Measurements from ENCODE around the gene SMIM36.
"Not testable (repeated sequence)": the region's sequence is repeated elsewhere in the genome, so short reads cannot be mapped to it uniquely, and the experiment has no call there.

Gene SMIM36

DNA sequence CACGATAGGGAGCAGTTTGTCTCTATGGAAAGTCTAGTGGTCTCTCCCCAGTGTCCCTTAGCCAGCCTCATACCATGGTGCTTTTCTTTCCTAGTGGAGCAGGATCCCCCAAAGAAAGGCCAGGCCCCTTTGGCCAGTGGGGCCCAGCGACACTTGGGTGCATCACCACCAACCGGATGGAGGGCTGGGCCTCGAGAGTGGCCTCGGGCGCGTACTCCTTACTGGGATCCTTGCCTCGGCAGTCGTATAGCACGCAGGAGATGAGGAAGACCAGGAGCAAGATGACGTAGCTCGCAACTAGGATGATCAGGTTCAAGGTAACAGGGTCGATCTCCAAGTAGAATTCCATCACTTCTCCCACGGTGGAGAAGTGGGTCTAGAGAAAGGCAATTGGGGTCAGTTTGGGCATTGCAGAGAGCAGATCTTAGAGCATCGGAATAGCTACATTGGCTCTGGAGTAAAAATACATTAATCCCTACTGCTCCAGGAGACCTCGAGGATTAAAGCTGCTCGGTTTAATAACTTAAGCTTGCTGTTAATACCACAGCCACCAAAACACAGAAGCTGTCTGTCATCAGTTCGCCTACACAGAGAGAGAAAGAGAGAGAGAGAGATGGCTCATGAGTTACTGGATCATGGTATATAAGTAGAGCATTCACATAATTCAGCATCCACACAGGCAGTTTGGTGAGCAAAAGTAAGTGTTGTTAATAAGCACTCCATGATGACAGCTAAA lies at the start of gene SMIM36:
Gene SMIM36 (minus strand): TSS at position 467 of the 736 bp plus-strand sequence.
- DNase-seq = no peak

DNA sequence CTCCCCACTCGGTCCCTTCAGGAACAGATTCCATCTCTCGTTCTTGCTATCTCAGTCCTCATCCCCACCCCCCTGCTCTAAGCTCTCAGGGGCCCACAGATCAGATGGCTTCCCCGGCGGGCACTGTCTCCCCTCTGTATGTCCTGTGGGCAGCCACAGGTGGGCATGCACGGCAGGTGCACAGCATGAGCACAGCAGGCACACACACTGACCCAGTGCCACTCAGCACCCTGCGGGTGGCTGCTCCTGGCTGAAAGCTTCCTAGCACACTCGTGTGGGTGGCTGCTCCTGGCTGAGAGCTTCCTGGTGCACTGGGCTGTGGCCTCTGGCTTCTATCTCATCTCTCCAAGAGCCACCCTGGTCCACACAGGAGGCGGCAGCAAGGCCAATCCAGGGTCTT lies 44.5 kb upstream of the SMIM36 start:
- no peak for DNase-seq

DNA sequence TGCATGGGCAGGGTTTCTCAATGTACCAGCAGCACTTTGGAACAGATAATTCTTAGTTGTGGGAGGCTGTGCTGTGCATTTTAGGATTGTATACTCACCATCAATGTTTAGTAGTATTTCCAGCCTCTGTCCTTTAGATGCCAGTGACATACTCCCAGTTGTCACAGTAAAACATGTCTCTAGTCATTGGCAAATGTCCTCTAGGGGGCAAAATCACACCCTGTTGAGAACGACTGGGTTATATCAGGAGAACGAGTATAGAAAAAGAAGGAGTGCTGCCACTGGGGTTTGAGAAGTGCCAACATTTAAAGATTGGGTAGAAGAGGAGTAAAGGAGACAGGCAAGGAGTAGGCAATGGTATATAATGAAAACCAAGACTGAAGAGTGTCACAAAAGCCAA lies 37.9 kb upstream of the SMIM36 start:
- no peak for DNase-seq

DNA sequence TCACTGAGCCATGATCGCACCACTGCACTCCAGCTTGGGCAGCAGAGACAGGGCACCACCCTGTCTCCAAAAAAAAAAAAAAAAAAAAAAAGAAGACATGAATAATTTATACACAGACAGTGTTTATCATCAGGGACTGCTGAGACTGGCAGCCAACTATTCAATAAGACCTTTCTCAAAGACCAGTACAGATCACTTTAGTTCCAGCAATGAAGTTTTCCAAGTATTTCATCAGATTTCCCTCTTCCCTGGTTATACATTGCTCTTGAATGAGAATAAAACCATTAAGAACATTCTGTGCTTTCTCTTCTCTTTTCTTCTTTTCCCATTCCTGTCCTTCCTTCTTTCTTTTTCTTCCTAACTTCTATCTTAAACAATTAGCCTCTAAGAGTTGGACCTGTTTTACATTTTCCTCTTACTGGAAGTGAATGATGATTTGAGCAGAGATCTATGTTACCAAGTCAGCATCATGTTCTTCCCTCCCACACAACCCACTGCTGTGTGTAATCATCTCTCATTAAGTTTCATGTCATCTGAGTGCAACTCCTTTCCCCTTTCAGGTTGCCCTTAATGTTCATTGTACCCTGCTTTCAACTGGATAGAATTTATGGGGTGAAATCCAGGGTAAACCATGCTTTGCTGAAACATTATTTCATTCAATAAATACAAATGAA lies 35.9 kb upstream of the SMIM36 start:
- DNase-seq = no peak

DNA sequence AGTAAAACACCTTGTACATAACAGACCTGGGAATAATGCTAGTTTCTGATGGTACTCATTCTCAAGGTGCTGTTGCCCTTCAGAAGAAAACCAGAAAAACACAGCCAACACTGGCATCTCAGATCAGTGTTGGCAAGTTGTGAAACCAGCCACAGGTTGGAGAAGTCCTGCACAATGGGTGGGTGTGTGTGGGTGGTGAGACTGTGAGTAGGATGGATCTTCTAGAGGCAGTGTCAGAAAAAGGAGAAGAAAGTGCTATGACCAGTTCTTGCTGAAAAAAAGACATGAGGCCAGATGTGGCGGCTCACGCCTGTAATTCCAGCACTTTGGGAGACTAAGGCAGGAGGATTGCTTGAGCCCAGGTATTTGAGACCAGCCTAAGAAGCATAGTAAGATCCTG lies 35.2 kb upstream of the SMIM36 start:
- no peak for DNase-seq

DNA sequence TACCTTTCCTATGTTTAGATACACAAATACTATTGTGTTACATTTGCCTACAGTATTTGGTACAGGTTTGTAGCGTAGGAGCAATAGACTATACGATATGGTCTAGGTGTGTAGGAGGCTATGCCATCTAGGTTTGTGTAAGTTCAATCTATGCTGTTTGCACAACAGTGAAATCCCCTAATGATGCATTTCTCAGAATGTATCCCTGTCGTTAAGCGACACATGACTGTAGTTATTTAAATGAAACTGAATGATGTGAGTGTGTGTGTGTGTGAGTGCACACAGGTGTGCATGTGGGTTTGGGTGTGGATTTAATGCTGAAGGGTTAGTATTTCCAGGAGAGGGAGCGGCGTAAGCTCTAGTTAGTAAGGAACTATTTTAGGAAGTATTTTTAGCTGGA lies 34.6 kb upstream of the SMIM36 start:
- DNase-seq = no peak

DNA sequence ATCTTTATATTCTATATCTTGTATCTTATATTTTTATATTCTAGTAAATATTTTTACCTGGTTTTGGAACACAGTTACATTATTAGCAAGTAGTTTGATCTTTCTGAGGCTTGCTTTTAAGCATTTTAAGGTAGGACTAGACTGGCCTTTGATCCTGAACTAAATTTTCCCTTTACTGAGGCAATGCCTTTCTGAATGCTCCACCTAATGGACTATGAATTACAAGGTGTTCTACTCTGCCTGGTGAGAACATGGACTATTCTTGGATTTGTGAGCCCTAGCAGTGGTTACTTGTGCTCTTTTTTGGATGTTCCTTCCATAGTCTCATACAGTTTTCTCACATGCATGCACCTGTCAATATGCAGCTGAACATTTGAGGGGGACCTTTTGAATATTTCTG lies 32.5 kb upstream of the SMIM36 start:
- no peak for DNase-seq

DNA sequence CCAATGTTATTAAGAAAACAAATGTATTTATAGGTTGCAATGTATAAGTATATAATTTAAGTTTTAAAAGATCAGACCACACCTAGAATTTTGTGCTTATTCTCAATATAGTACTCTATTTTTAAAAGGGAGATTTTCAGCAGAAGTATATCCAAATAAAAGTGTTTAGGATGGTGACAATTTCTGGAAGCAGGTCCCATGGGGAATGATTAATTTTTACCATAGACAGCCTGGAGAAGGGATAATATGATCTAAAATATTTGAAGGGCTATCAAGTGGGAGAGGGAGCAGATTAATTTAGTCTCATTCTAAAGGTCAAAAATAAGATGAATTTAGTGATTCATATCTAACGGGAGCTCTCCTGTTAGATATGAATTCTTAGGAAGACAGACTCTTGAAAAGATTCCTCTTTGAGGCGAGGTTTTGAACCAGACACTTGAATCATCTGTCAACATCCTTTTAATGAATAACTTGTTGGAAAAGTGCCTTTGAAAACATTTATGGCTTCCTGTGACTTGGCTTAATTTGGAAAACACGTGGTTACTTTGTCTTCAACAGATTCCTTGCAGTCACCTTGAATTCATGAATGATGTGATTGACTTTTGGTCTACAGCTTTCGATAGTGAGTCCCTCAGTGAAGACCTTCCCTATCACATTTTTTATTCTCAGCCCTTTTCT lies 29.3 kb upstream of the SMIM36 start:
- DNase-seq = no peak

DNA sequence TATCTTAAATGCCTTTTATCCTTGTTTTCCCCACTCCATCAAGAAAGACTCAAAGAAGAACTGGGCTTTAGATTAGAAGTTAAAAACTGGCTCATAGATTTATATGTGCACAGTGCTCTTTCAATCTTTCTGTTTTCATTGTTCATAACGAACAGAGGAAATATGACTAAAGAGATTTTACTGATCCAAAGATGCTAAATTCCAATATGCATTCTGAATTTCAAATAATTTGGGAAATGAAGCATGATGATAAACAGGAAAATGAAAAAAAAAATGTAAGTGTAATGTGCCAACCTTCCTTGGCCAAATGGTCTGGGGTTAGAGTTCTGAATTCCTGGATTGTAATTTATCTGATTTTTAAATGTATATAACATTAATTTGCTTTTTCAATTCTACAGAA lies 25.0 kb upstream of the SMIM36 start:
- no peak for DNase-seq

DNA sequence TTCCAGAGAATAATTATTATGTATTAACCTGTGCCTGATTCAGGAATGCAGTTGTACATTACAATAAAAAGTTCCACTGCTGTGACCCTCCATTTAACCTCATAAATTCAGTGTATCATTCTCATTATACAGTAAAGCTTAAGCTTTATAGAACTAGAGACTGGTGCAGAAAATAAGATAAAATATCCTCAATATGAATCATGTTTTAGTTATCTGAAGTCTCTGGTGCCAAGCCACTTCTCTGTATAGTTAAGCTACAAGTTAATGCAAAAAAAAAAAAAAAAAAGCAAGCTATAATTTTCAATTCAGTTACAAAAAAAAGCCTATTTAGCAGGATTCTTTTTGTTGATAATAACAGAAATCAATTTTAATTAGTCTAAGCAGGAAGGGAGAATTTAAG lies 22.4 kb upstream of the SMIM36 start:
- no peak for DNase-seq

DNA sequence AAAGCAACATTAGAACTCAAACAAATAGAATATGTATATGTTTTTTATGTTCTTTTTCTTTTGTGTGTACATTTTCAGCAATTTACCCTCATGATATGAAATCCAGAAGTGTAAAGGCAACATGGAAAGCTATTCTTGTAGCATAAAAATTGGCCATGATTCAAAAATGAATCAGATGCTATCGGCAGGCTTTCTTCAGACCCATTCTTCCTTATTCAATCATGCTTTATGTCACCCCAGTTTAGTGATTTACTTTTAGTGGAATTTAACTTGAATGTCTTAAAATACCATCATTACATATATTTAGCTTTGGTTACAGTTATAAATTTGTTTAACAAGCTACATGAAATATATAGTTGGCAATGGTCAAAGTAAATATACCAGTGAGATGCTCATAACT lies 21.4 kb upstream of the SMIM36 start:
- DNase-seq = no peak

DNA sequence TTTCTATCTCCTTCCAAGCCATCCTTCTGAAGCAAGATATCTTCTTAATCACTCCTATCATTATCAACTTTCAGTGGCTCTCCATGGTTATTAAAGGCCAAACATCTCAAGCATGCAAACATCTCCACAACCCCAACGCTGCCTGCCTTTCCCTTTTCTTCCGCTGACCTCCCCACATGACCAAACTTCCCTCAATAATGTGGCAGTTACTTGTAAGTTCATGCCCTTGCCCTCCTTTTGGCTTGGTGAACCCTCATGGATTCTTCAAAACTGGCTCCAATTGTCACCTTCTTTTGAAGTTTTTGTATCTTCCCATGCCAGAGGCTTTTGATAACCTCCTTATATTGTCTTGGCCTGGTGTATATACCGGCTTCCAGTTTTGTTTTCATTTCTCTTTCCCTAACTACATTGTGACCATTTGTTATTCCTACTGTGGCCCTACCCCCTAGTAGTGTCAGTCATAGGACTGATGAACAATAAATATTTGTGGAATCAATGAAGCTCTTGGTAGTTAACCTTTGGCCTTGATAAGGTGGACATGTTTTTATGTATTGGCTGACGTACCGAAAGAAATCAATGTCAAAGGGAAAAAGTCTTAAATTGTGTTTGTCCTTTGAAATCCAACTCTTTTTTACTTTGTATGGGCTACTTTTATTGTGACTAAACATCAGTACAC lies 19.9 kb upstream of the SMIM36 start:
- DNase-seq = no peak

DNA sequence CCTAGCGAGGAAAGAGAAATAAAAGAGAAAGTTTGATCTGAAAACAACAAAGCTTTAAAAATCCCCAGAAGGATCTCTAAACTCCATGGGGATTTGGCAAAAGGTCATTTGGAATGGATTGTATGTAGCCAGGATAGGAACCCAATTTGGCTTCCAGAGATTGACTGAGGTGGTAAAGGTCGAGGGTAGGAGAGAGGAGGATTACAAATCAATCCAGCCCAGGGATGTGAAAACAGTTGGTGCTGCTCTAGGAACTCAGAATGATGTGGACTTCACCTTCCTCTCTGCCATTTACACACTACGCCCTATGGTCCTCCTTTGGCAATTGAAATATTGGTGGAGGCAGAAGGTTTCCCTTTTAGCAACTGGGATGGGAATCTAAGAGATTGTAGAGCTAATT lies 18.8 kb upstream of the SMIM36 start:
- DNase-seq = no peak

DNA sequence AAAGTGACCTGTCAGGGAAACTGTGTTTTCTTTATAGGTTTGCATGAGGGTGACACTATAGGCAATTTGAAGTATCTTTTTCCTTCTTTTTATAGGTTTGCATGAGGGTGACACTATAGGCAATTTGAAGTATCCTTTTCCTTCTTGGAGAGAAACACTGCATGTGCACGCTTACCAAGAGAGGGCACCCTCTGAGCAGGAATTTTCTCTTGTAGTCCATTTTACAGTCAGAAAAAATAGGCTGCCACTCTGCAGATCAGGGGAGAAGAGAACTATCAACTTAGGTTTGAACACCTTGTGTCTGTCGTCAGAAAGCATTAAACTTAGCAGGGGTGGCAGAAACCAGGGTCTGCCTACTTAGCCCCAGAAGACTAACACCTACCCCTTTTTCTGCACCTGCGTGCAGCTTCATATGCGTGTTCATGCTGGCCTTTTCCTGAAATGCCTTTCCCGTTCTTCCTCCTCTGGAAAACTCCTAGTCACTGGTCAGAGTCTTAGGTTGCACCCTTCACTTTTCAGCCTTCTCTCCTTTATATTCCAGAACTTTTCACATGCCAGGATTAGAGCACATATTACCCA lies 16.4 kb upstream of the SMIM36 start:
- DNase-seq = no peak

DNA sequence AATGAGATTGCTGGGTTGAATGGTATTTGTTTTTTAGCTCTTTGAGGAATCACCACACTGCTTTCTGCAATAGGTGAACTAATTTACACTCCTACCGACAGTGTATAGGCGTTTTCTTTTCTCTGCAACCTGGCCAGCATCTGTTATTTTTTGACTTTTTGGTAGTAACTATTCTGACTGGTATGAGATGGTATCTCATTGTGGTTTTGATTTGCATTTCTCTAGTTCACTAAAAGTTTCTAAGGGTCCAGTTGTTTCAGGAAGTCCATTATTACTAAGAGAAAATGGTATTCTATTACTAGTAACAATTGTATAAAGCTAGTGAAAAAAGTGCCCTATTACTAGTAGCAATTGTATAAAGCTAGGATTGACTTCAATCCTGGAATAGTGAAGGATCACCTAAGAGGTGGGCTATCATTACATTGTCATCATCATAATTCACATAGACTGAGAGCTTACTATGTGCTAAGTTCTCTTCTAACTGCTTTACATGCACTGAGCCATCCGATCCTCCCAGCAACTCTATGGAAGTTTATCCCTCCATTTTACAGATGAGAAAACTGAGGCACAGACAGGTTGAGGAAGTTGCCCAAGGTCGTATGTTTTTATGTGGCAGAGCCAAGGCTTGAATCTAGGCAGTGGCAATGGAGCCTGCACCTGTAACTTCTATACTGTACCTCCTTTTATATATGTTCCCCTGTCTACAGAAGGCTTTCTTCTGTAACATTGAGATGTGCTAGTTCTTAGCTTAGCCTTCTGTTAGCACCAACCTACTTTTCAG lies 13.4 kb upstream of the SMIM36 start:
- DNase-seq = no peak

DNA sequence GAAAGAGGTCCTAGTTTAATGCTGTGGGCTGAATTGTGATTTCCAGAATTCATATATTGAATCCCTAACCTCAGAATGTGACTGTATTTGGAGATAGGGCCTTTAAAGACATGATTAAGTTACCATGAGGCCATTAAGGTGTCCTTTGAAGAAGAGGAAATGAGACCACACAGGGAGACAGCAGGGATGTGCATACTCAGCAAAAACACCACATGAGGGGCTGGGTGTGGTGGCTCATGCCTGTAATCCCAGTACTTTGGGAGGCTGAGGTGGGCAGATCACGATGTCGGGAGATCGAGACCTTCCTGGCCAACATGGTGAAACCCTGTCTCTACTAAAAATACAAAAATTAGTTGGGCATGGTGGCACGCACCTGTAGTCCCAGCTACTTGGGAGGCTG lies 11.8 kb upstream of the SMIM36 start:
- DNase-seq = not testable (repeated sequence)

DNA sequence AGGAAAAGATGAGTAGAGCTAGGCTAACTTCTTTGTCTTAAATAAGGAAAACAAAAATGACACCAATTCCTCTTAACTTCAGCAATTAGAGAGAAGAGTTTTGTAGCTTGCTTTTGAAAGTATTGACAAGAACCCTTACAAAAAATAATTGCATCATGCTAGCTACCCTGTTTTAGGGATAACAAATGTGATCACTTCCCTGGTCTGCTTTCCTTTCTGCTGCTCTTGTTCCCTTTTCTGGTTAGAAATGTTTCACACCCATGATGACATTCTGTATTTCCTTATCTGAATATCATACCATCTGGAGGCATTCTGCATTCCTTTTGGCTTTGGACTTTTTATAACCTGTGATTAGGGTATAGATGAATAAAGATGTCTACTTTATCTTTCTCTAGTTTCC lies 9.9 kb upstream of the SMIM36 start:
- DNase-seq = no peak

DNA sequence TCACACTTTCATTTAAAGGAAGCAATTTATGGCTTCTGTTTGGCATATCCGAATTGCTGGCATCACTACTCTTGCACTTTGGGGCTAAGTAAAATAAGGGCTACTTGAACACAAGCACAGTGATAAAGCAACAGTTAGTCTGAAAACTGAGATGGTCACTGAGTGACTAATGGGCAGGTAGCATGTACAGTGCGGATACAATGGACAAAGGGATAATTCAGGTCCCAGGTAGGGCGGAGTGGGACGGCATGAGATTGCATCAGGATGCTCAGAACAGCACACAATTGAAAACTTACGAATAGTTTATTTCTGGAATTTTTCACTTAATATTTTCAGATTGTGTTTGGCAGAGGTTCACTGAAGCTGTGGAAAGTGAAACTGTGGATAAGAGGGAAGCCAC lies 9.2 kb upstream of the SMIM36 start:
- DNase-seq = no peak

DNA sequence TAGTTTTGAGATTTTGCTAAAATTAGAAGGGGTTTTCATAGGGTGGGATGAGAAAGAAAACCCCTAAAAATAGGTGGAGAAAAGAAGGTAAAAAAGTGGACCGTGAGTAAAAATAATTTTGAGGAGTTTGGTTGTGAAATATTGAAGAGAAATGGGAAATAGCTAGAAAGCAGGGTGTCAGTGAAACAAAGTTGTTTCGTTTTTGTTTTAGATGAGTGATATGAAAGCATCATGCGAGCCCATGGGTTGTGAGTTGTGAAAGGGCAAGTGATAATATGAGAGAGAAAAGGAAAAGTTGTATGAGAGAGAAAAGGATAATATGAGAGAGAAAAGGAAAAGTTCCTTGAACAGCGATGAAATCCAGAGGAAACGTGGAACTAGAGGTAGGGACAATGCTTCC lies 7.3 kb upstream of the SMIM36 start:
- DNase-seq = no peak

DNA sequence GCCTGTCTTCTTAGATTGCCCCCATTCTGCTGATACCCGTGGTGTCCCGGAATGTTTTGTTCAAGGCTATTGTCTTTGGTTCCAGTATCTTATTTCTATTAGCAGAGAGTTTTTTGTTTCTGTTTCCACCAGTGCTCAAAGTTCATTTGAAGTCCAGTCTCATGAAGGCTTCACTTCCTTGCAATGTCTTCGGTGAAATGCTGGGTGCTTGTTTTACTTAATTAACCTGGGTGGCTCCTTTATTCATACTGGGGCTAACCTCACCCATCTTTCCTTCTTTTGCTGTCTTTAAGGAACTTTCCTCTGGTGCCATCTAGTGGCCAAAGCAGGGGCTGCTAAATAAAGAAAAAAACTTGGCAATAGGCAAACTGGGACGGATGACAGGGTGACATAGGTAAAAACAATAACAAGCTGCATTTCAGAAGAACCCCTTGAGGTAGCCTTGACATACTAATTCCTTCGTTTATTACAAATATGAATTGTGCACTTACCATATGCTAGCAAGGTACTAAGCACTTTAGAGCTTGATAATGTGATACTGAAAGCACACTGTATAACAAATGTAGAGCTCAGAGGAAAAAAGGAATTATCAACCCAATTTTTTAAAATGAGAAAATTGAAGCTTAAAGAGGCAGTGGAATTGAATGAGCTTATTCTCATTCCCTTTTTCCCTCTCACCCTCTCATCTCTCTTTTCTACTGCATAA lies 2.8 kb upstream of the SMIM36 start:
- DNase-seq = peak; percentile 50

DNA sequence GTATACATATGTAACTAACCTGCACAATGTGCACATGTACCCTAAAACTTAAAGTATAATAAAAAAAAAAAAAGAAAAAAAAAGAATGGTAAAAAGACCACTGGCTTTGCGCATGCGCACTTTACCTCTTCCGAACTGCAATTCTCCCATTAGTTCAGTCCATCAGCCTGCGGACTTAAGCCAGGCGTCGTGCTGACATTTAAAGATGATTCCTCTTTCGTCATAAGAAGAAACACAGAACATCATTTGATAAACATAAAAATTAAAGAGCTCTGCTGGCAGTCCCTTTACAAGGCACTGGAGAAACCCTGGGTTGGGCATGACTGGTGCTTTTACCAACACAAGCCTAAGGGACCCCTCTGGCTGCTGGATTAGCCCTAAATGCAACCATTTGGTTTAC lies 3.6 kb downstream of the SMIM36 start:
- not testable (repeated sequence) for DNase-seq

DNA sequence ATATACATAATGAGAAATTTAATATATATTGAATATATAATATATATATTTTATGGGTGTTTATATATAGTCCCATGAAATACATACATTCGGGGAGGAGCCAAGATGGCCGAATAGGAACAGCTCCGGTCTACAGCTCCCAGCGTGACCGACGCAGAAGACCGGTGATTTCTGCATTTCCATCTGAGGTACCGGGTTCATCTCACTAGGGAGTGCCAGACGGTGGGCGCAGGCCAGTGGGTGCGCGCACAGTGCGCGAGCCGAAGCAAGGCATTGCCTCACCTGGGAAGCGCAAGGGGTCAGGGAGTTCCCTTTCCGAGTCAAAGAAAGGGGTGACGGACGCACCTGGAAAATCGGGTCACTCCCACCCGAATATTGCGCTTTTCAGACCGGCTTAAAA lies 9.6 kb downstream of the SMIM36 start:
- not testable (repeated sequence) for DNase-seq

All from activated T-cell treated with anti-CD3 and anti-CD28 coated beads, Interleukin-2, amount 50 U/mL, for 1 hour (primary cell).